ENCODE data around the gene NFASC.

- no peak for TF ChIP-seq EZH2 (IDR thresholded peaks at IDR 0.05; ENCODE audit: borderline replicate concordance)
- no peak for TF ChIP-seq CTCF (IDR thresholded peaks at IDR 0.05; ENCODE audit: poor library complexity)
- TF ChIP-seq EZH2phosphoT487 (IDR thresholded peaks at IDR 0.05; ENCODE audit: low read depth, severe bottlenecking, unreplicated experiment) = no peak
These were observed 101.8 kb downstream of the NFASC start for GRCh38 chr1:204972426-204972825.

Data from hepatocyte (in vitro differentiated cells).